Endothelial cell of hepatic sinusoid (primary cell): ENCODE measurements around the gene GALNT10.
"Not testable (repeated sequence)": the region's sequence is repeated elsewhere in the genome, so short reads cannot be mapped to it uniquely, and the experiment has no call there.

ENCODE experiments used
- in situ Hi-C: cut with HindIII; loops from 2 replicates; pipeline ENCODE4 v1.10.0; 2017; ENCODE audit warnings: low sequenced_read_pairs

GALNT10 gene

GRCh38 chr5:154342963-154343362, 152.4 kb downstream of the GALNT10 start:
- in situ Hi-C loops: no loop called here

- in situ Hi-C loops: no loop called here
Measured at GRCh38 chr5:154344461-154344860, 153.9 kb downstream of the GALNT10 start.

- in situ Hi-C loops: no loop called here
Measured at GRCh38 chr5:154345255-154345952, 154.9 kb downstream of the GALNT10 start.

- in situ Hi-C loops: no loop called here
Measured at GRCh38 chr5:154346427-154346826, 155.9 kb downstream of the GALNT10 start.

- in situ Hi-C loops: no loop called here
Measured at GRCh38 chr5:154349626-154350264, 159.2 kb downstream of the GALNT10 start.

- in situ Hi-C loops: no loop called here
Measured at GRCh38 chr5:154351141-154351540, 160.6 kb downstream of the GALNT10 start.

- in situ Hi-C loops: no loop called here
Measured at GRCh38 chr5:154351566-154351965, 161.0 kb downstream of the GALNT10 start.

GRCh38 chr5:154352960-154353548, 162.5 kb downstream of the GALNT10 start:
- in situ Hi-C loops: no loop called here

- in situ Hi-C loops: no loop called here
Measured at GRCh38 chr5:154355129-154355611, 164.6 kb downstream of the GALNT10 start.

GRCh38 chr5:154356020-154356655, 165.6 kb downstream of the GALNT10 start:
- in situ Hi-C loops: no loop called here

- in situ Hi-C loops: no loop called here
Measured at GRCh38 chr5:154356958-154357357, 166.4 kb downstream of the GALNT10 start.

- in situ Hi-C loops: no loop called here
Measured at GRCh38 chr5:154358516-154359220, 168.1 kb downstream of the GALNT10 start.

GRCh38 chr5:154359221-154359573, 168.7 kb downstream of the GALNT10 start:
- in situ Hi-C loops: no loop called here

GRCh38 chr5:154360241-154360640, 169.7 kb downstream of the GALNT10 start:
- in situ Hi-C loops: not testable (repeated sequence)

- in situ Hi-C loops: no loop called here
Measured at GRCh38 chr5:154363411-154363810, 172.9 kb downstream of the GALNT10 start.

- in situ Hi-C loops: no loop called here
Measured at GRCh38 chr5:154364771-154365170, 174.2 kb downstream of the GALNT10 start.

- in situ Hi-C loops: no loop called here
Measured at GRCh38 chr5:154365823-154366222, 175.3 kb downstream of the GALNT10 start.

- in situ Hi-C loops: no loop called here
Measured at GRCh38 chr5:154366353-154366752, 175.8 kb downstream of the GALNT10 start.

GRCh38 chr5:154367101-154367500, 176.6 kb downstream of the GALNT10 start:
- in situ Hi-C loops: no loop called here

- in situ Hi-C loops: no loop called here
Measured at GRCh38 chr5:154368041-154368800, 177.7 kb downstream of the GALNT10 start.
